GM21423 (cell line): ENCODE measurements around the gene B3GAT2.
A peak's percentile ranks its signal among the peaks of the same experiment; 100 is the strongest.

Source experiments
- ATAC-seq: cut with Tn5 transposase; IDR thresholded peaks from one replicate; pipeline ENCODE4 v1.9.1; 2021; ENCODE audit warnings: mild to moderate bottlenecking, moderate library complexity; ENCODE audit not compliant: unreplicated experiment

The B3GAT2 gene

DNA sequence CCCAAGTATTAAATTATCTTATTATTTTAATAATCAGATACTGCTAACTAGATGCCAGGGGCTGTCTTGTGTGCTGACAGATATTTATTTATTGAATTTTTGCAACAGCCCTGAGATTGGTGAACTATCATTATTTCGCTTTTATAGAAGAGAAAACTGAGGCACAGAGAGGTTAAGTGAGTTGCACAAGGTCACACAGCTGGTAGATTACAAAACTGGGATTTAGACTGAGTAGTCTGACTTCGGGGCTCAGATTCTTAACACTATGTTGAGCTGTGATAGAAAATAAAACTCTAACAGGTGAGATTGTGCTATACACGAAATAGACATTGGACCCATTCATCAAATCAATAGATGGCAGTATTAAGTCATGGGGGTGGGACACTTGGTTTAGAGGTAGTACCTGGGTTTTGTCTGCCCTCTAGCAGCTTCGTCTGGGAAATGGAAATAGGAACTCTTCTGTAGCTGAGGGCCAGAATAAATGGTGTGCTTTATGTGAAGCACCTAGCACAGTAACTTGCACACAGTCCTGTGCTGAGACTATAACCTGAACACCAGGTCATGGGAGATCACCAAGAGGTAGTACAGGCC is 113.4 kb downstream of the B3GAT2 start:
- ATAC-seq: no peak

DNA sequence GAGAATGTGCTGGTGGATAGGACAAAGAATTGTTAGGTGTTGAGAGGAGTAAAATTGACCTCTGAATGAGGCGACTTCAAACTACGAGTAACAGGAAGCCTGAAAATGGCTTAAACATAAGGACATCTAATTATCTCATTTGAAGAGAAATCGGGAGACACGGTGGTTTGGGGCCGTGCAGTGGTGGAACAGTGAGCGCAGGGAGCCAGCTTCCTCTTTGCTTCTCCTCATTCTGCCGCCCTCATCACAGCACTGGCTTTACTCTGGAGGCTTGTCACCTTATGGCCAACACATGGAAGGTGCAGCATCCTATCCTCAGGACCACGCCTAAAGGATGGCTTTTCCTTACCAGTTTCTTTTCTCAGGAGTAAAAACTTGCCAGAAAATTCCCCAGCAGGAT is 114.3 kb downstream of the B3GAT2 start:
- ATAC-seq: no peak

DNA sequence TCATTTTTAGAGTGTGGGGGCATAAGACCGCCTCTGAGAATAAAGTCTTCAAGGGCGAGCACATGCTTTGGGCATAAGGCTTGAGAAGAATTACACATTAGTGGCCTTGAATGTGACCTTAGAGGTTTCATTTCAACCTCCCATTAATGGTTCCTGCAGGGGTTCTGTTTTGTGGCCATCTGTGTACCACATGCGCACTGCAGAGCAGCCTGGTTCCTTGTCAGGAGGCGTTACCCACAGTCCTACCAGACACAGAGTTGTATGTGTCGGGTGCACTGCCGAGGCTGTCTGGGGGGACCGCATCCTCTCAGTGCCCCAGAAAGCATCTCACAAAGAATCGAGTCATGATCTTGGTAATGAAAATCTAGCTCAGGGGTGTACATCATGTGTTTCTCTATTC is 115.7 kb downstream of the B3GAT2 start:
- no peak for ATAC-seq

GRCh38 chr6:70839286-70840266 is 117.3 kb downstream of the B3GAT2 start:
- peak; percentile 47 for ATAC-seq

DNA sequence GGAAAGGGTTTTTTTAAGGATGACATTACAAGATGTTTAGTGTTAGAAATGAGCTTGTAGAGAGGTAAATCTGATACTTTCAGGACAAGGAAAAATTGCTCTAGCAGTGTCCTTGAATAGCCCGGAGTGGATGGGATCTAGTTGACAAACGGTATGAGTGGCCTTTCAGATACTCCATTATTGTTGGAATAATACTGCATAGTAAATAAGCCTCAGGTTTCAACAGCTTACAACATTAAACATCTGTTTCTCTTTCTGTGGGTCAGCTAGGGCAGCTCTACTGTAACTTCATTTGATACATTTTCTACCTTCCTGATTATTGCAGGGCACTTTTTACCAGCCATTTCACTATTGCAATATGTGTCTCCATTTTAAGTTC is 118.0 kb downstream of the B3GAT2 start:
- no peak for ATAC-seq

GRCh38 chr6:70834520-70834919 is 122.3 kb downstream of the B3GAT2 start:
- no peak for ATAC-seq

GRCh38 chr6:70831427-70831826 is 125.4 kb downstream of the B3GAT2 start:
- ATAC-seq: no peak

- peak; percentile 79 for ATAC-seq
These were observed 133.2 kb downstream of the B3GAT2 start for GRCh38 chr6:70823651-70824050.

- no peak for ATAC-seq
These were observed 135.1 kb downstream of the B3GAT2 start for GRCh38 chr6:70821751-70822150.

DNA sequence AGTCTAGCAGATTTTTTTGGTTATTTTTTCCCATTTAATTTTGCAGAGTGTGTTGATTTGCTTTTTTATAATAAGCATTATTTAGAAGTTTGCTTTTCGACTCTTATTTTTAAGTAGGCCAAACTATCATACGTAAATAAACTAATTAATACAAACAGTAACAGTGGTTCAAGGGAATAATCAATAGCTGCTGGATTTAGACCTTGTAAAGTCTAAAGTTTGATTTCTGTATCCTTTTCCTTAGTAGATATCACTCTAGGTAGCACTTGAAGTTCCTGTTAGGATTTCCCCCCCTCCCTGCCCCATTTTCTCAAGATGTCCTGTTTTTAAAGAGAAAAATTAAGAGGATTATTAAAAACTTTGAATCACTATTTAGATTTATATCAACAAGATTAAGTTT is 136.1 kb downstream of the B3GAT2 start:
- no peak for ATAC-seq

DNA sequence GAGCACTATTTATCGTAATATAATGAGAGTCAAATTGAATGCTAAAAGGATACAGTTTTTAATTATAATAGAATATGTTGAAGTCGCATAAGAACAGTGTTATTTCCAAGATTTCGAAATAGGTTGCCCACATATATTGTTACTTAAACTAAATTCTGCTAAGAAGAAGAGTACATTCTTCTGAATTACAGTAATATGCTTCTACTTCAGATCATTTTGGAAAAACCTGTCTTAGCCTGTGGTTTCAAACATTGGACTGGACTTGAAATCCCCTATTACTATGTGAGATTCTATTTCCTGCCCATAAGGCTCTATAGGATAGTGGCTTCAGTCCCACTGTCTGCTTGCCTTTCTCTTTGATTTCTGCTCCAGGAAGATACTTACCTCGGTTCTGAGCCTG is 137.2 kb downstream of the B3GAT2 start:
- ATAC-seq: no peak

- ATAC-seq: no peak
These were observed 143.0 kb downstream of the B3GAT2 start for GRCh38 chr6:70813885-70814284.

DNA sequence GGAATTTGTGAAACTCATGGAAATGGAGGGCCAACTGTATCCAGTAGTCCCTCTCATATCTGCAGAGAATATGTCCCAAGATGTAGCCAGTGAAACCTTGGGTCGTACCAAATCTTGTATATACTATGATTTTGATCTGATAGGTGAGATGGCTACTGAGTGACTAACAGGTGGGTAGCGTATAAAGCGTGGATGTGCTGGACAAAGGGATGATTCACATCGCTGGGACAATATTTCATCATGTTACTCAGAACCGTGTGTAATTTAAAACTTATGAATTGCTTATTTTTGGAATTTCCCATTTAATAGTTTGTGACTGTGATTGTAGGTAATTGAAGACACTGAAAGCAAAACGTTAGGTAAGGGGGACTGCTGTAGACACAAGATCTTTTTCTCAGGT is 145.1 kb downstream of the B3GAT2 start:
- ATAC-seq: no peak
